ENCODE data around the gene CYP4V2.

Gene CYP4V2

DNA sequence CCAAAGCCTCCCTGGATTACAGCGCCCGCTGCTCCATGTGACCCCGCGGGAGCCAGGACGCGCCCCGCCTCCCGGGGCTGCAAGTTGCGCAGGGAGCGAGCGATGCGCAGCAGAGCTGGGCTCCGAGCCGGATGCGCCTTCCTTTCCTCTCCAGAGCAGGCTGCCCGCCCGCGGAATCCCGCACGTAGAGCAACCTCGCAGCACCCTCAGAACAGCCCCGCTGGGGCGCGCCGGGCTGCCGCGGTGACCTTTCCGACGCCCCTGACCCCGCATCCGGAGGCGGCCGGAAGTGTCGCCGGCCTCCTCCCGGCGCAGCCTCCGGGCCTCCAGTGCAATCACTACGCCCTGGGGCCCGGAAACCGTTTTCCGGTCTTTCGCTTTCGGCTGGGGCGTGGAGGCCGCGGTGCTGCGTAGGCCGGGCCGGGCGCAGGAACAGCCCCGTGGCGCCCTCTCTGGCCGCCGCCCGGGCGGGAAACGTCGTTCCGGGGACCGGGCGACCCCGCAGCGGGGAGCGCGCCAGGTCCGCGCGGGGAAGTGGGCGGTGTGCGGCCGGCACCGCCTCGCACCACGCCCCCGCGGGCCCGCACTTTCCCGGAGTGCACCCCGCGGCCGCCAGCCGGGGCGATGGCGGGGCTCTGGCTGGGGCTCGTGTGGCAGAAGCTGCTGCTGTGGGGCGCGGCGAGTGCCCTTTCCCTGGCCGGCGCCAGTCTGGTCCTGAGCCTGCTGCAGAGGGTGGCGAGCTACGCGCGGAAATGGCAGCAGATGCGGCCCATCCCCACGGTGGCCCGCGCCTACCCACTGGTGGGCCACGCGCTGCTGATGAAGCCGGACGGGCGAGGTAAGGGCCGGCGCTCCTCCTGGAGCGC lies at the start of gene CYP4V2:
Gene CYP4V2, plus strand, starts transcription at position 368 of the 866 bp plus-strand sequence. Its CDS starts 257 bp downstream, at position 625.
- DNase-seq: peak; percentile 79 to 83

DNA sequence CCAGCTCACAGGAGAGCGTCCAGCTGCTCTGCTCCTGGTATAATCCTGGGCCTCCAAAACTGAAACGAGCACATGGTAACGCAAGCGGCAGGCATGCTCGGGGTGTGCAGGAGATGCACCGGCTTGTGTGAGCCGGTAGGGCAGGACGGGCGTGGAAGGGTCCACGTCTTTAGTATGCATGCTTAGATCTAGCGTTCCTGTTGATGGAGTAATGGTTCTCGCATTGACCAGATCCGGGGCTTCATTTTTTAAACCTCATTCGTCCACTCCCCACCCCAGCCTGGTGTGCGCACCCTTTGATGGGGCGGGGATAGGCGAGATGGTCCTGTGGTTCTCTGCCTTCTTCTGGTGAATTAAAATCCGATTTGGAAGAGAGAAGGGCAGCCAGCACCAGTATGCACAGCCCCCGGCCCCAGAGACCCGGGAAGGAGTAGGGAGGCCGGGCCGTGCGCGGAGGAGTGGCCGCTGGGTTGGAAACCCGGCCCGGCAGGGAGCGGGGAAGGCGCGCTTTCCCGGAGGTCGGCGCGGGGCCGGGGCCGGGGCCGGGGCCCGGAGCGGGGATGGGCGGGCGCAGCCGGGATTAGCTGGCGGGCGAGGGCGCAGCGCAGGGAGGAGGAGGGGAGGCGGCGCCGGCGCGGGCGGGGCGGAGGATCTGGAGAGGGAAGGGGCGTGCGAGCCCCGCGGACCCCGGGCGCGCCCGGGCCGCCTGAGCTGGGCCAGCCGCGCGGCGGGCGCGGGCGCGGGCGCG lies 47.0 kb upstream of the CYP4V2 start:
- no peak for DNase-seq

DNA sequence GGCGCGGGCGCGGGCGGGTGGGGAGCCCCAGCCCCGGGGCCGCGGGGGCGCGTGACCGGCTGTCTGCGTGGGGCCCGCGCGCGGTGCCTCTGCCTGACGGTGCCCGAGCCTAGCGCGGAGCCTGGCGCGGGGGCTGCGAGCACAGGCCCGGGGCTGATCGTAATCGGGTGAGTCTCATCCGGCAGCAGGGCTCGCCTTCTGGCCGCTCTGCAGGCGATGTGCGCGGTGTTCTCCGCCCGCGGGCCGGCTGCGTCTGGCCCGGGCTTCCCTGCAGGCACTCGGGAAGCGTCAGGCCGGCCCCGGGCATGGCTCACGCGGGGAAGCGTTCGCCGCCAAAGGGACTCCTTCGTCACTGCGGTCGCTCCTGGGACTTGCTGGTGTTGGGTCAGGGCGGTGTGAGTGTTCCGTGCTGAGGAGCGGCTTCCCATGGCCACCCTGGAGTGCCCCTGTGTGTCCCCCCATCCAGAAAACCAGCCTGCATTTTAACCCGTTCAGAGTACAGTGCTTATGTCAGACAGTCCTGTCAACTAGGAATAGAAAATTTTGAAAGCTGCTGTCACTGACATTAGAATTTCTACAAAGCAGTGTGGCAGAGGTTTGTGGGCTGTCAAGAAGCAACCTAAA lies 46.3 kb upstream of the CYP4V2 start:
- DNase-seq: no peak

DNA sequence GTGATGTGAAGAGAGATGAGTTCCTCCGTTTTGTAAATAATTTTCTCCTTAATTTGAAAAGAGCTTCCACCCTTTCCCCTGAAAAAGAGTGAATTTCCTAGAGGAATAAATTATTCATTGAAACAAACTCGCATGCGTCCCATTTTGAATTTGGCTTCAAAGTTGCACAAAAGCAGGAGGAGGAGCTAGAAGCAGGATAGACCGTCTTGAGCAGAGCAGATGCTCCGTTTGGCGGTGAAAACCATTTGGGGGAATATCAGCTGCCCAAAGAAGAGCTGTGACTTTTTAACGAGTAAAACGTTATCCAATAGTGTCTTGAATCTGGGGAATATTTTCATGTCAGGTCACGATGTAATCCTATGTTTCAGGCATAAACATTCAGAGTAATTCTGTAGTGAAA lies 44.9 kb upstream of the CYP4V2 start:
- no peak for DNase-seq

DNA sequence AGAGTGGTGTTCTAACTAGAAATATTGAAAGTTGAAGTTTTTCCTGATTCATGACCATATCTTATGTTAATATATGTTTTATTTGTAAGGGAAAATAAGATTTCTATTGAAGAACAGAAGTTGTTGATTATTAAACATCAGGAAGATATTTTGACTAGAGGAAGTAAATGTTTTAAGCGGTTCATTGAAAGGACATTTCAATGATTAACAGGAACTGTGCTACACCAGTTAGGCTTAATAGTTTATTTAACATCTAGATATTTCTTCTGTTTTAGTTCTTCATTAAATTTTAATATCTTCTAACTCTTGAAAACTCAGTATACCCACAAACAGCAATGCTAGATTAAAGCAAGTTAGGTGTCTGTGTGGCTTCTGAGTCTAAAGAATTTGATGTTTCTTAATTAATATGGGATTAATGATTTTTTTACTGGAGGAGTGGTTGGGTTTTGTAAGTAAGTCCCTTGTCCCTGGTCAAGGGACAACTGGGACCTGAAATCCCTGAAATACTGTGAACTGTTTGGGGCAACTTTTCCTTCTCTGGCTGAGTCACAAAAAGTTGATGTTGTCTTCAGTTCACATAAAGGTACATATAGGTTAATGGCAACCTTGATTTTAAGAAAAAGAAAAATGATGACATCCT lies 42.9 kb upstream of the CYP4V2 start:
- DNase-seq: no peak

DNA sequence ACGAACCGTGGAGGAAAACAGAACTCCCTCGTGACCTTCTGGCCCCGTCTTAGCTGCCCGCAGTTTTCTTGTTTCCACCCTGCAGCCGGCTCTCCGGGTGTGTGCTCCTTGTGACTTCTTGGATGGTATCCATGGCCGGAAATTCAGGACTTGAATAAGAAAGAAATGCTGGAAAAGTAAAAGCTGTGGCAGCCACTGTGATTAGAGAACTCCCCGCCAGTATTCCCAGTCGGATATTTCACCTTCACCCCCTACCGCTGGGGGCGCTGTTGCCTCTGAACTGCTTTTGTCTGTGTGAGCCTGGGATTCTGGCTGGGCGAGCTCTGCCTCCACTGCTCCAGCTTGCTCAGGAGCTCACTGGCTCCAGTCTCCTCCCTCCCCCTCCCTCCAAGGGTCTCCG lies 41.5 kb upstream of the CYP4V2 start:
- no peak for DNase-seq

DNA sequence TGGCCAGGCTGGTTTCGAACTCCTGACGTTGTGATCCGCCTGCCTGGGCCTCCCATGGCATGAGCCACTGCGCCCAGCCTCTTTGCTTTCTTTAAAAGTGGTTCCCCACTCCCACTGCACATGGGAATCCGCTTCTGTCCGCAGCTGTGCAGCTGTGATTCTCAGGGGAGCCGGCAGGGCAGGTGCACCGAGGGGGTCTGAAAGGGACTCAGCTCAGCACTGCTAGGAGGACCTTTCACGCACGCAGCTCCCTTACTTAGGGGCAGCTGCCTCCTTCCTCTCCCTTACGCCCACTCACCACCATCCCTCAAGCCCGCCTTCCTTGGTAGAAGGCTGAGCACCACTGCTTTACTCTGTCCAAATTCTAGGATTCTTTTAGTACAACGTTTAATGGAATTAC lies 40.4 kb upstream of the CYP4V2 start:
- no peak for DNase-seq

DNA sequence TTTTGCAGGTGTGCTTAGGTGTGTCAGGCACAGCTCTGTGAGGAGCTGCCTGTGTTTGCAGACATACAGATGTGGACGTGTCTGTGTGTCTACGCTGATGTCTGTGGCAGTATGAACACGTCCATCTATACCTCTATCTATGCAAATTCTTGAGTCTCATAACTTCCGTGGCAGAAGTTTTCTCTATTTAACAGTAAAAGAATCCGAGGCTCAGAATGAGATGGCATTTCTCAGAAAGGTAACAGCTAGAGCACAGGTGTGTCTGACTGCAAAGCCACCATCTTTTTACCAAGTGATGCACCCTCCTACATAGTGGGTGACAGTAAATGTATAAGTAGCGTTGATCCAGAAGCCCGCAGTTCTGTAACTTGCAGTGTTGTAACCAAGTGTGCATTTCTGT lies 39.9 kb upstream of the CYP4V2 start:
- DNase-seq: no peak

DNA sequence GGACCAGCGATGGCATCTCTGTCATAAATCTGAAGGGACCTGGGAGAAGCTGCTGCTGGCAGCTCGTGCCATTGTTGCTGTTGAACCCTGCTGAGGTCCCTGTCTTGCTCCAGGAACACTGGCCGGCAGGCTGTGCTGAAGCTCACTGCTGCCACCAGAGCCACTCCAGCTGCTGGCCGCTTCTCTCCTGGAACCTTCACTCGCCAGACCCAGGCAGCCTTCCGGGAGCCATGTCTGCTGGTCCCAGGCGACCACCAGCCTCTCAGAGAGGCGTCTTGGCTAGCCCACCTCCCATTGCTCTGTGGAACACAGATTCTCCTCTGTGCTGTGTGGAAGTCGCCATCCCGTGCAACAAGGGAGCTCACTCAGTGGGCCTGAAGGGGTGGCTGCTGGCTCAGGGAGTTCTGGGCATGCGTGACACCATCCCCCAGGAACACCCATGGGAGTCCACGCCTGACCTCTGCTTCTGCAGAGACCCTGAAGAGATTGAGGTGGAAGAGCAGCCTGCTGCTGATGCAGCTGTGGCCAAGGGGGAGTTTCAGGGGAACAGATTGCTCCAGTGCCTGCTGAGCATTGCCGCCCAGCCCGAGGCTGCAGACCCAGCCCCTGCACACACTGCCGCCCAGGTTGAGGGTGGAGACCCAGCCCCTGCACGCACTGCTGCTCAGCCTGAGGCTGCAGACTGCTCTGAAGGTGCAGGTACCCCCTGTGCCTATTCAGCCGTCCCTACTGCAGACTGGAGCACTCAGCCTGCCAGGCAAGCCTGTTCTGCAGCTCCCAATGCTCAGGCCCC lies 33.1 kb upstream of the CYP4V2 start:
- no peak for DNase-seq

DNA sequence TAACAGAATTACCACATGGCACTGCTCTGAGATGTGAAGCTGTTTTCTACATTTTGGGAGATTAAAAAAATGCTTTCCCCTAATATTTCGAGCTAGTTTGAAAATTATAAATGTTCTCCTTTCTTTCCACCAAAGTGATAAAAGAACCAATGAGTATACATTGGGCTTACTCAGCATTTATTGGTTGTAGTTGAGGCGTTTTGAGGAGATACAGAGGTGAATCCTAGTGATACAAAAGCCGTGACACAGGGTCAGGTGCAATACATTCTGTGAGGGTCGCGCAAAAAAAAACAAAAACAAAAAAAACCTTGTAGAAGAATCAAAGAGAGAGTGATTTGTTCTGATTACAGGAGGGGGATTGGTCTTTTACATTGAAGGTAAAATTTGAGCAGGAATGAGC lies 32.4 kb upstream of the CYP4V2 start:
- DNase-seq: no peak

DNA sequence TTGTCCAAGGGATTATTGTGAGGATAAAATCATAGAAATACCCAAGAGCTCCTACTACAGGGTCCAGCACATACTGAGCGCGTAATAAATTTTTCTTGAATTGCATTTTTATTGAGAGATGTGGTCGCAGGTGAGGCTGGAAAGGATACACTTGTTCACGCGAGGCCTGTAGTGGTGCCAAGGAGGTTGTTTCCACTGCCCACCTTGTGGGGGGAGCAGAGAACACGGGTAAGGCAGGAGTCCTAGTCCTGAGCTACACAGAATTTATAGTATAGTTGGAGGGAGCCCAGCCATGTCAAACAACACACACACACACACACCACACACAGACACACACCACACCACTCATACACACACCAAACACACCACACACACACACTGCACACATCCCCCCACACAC lies 31.8 kb upstream of the CYP4V2 start:
- DNase-seq: no peak

DNA sequence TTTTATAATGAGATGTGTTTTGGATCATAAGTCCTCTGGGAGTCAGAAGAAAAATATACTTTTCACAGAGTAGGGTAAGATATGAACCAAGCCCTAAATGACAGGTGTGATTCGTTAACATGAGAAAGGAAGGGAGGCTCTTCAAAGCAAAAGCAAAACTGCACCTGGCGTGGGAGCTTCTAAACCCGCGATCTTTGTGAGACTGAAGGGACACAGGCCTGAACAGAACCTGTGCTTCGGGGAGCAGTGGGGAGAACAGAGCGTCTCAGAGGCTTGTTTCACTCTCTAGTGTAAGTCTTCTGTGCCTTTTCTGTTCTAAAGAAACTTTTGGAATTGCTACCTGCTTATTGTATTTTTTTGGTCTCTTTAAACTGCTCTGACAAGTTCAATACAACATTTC lies 30.2 kb upstream of the CYP4V2 start:
- no peak for DNase-seq

DNA sequence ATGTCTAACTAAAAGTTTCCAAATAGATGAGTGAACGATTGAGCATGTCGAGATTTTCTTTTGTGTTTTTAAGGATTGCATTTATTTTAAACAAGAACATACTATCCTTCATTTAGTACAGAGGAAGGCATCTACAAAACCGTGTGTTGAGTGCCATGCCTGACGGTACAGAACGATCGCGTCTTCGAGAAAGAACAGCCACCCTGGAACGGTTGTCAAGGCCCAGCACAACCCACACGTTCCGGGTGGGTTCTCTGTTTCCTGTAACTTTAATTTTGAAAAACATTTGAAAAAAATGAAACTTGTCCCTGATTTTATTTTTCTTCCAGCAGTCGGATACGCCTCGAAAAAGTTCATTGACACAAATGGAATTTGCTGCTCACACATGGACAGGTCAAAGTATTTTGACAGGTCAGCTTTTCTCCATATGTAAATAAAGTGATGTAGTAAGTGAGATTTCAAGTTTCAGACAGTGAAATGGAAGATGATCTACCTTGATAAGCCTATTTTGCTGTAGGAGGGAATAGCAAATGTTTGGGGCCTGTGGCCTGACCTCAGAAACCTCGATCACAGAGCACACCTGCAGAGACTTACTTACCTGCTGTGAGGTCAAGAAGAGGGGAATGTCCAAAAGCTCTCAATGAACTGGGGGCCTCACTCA lies 24.4 kb upstream of the CYP4V2 start:
- DNase-seq: no peak

DNA sequence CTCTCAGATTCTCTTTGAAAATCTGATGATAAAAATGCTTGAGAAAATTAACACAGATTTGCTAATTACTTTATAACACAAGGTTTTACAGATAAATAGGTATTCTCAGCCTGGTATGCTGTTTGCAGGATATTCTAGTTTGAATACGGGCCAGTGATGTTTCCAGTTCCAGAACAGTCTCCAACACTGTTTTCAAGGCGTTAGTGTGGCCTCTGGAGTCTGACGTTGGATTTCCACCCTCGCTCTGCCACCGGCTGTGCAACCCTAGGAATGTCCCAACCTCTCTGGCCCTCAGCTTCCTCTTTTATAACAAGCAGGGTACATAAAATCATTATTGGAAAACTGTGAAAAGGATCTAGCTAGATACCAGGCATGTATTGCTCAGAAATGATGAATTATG lies 23.8 kb upstream of the CYP4V2 start:
- DNase-seq: no peak

DNA sequence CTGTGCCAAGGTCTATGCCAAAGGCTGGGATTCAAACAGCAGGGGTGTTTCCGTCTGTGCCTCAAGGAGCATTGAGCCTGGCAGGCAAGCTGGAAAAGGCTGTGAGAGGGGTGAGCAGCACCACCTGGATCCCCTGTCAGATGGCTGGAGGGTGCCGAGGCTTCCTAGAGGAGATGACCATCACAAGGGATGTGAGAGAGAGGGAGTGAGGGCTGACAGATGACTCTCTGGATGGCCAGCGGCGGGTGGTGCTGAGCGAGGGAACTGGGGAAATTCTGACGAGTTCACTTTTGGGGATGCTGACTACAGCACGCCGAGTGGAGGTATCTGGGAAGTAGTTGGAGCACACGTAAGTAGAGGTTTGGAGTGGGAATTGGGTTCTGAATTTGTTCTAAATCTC lies 22.6 kb upstream of the CYP4V2 start:
- no peak for DNase-seq

DNA sequence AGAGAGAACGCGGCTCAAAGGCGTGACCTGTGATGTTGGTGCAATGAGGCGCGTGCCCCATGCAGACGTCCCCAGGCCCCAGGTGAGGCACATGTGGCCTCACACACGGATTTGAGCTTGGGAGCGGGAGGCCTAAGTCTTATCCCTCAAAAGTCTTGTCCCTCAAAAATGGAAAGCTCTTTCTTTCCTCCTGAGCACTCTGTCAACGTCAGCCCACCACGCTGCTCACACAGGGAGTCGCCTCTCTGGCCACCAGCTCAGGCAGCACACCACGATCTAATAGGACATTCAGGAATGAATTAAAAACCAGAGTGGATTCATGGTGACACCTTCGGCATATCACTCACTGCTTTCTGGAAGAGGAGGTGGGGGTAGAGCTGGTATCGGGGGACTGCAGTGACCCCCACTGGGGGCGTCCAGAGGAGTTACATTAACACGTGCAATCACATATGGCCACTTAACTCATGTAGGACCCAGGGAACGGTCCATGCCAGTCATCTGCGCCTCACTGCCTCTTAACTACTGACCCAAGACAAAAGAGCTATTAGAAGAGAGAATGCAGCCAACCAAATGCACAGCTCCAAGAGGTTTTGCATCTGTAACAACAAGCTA lies 21.9 kb upstream of the CYP4V2 start:
- DNase-seq: no peak

DNA sequence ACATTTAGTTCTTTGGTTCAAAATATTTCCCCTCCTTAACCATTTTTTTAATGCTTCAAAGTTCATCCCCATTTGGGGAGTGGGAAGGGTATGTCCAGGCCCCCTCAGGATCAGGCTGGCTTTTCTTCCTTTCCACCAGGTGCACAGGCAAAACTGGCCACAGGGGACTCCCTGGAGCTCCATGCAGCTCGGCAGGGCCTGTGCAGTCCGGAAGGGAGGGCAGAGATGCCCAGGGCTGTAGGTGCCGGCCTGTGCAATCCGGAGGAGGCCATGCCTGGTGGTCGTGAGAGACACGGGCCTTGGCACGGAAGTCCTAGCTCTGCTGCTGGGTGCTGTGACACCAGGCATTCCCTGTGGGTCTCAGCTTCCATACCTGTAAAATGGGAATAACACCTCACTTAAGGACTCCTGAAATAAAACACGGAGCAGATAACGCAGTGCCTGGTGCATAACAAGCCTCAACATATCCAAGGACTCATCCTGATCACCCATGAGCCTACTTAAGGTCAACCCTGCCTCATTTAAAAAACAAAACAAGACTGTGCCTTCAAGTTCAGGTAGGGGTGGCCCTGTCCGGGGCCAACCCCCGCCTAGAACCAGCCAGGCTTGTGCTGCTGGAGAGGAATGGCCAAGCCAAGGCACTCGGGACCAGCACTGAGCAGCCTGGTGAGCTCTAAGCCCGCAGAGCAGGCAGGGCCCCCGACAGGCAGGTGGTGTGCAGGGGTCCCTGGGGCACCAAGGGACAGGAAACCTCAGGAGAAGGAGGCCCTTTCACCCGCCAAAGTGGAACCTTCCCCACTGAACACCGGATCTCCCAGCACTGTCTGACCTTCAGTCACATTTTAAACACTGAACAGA lies 21.2 kb upstream of the CYP4V2 start:
- no peak for DNase-seq

DNA sequence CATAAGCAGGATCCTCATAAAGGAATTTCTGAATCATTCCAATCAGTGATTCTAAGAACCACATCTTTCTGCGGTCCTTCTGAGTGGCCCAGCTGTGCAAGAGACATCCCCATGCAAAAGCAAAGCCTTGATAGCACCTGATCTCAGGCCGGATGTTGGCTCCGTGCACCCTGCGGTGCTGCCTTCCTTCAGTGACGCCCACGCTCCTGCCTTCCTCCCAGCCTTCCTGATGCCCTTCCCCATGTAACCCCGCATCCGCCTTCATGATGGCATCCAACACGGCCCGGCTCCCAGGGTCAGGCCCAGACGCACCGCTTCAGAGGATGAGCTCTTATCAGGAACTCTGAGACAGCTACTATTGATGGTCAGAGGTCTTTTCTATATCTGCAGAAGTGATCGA lies 20.4 kb upstream of the CYP4V2 start:
- DNase-seq: no peak

DNA sequence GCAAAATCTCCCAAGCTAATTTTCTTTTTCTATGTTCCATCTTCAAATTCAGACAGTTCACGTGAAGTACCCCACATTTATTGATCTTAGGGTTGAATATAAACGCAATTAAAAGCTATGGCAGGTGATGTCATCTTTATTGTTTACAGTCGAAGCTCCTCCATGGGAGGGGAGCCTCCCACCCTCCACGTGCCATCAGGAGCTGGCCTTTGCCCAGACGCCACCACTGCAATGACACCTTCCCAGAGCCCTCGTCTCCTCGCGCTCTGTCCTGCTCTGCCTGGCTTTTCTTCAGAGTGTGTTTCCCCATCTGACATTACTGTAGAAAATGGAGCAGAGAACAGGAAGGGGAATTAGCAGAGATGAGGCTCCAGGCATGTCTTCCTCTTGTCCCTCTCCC lies 18.8 kb upstream of the CYP4V2 start:
- no peak for DNase-seq

DNA sequence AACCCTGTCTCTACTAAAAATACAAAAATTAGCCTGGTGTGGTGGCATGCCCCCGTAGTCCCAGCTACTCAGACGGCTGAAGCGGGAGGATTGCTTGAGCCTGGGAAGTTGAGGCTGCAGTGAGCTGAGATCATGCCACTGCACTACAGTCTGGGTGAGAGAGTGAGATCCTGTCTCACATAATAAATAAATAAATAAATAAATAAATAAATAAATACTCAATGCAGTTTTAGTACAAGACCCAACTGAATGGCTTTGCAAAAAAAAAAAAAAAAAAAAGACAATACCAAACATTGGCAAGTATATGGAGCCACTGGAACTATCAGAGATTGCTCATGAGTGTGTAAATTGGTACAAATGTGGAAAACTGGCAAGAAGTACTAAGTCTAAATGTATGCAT lies 3.3 kb upstream of the CYP4V2 start:
- DNase-seq: no peak

DNA sequence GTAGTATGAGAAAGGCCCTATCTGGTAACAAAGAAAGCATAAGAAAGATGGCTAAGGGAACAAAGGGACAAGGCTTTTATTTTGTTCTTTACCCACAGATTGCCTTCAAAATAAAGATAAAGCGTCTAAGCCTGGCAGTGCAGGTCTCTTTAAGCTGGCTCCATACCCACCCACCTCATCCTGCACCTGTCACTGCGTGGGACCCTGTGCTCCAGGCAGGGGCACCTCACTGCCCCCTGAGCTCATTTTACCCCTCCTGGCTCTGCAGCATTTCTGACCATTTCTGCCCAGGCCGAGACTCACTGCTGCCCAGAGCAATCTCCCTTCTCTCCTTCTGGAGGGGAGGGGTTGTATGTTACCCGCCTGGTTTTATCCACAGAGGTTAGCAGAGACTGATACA lies 1.7 kb upstream of the CYP4V2 start:
- no peak for DNase-seq

Measured in activated CD4-positive, alpha-beta T cell treated with anti-CD3 and anti-CD28 coated beads, Interleukin-2, amount 50 U/mL, for 4 hours (primary cell).